Vagina (tissue), 2 donors: ENCODE measurements around the gene ANGPT4. TPM values are rescaled to one million over a fixed set of nuclear protein-coding genes. Genes with fewer than 3 reads are reported as not detected.

Experiments
- DNase-seq, 2 donors: peaks; one replicate each; pipeline ENCODE4 v3.0.0-alpha.2; 2017; ENCODE audit errors: extremely low spot score in 2 of 2
- H3K27ac ChIP-seq: fragments of 200-600 bp; sonication (generic); one replicate; pipeline ENCODE4 v1.5.1; 2019
- H3K27me3 ChIP-seq: fragments of 200-600 bp; sonication (generic); one replicate; pipeline ENCODE4 v1.5.1; 2019
- H3K36me3 ChIP-seq, 2 donors: fragments of 200-600 bp; sonication (generic); one replicate each; pipeline ENCODE4 v1.5.1; 2017 to 2019
- H3K4me1 ChIP-seq: fragments of 200-600 bp; sonication (generic); one replicate; pipeline ENCODE4 v1.5.1; 2019
- H3K4me3 ChIP-seq, 2 donors: fragments of 200-600 bp; sonication (generic); 1 replicate in 1 of 2; 2 replicates in 1 of 2; pipeline ENCODE4 v1.5.1; 2016 to 2019
- H3K9me3 ChIP-seq: fragments of 200-600 bp; sonication (generic); one replicate; pipeline ENCODE4 v1.5.1; 2019
- POLR2A ChIP-seq, 2 donors: fragments of 450-650 bp; IDR thresholded peaks; one replicate each; pipeline ENCODE4 v1.6.1; 2017; ENCODE audit warnings: antibody characterized with exemption in 2 of 2, mild to moderate bottlenecking in 2 of 2, moderate library complexity in 2 of 2
- POLR2AphosphoS5 ChIP-seq, 2 donors: sonication (generic); formaldehyde crosslinking; IDR thresholded peaks; one replicate each; pipeline ENCODE4 v1.9.0; 2017; ENCODE audit warnings: antibody characterized with exemption in 2 of 2, mild to moderate bottlenecking in 2 of 2, low read depth in 1 of 2; ENCODE audit not compliant: insufficient read depth in 1 of 2
- intact Hi-C: fragments of 100-400 bp; cut with DNase I; formaldehyde crosslinking; loops from one replicate; pipeline ENCODE4 v1.15.1; 2023
- total RNA-seq: library from RNA; depleted of rRNA; stranded (reverse); fragments of >200 nt; gene quantifications from one replicate; pipeline ENCODE4 v1.2.3, GENCODE V29; 2016
- TF ChIP-seq, protein P1 (sequence below), 3 experiments: fragments of 450-650 bp in 2 of 3; fragments of 200-600 bp in 1 of 3; sonication (generic) in 1 of 3; IDR thresholded peaks; one replicate each; pipeline ENCODE4 v1.5.1; 2017 to 2019; ENCODE audit warnings: antibody characterized with exemption in 3 of 3, mild to moderate bottlenecking in 2 of 3, moderate library complexity in 2 of 3

ANGPT4 gene, protein sequence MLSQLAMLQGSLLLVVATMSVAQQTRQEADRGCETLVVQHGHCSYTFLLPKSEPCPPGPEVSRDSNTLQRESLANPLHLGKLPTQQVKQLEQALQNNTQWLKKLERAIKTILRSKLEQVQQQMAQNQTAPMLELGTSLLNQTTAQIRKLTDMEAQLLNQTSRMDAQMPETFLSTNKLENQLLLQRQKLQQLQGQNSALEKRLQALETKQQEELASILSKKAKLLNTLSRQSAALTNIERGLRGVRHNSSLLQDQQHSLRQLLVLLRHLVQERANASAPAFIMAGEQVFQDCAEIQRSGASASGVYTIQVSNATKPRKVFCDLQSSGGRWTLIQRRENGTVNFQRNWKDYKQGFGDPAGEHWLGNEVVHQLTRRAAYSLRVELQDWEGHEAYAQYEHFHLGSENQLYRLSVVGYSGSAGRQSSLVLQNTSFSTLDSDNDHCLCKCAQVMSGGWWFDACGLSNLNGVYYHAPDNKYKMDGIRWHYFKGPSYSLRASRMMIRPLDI
- 0.98 TPM for total RNA-seq

DNA sequence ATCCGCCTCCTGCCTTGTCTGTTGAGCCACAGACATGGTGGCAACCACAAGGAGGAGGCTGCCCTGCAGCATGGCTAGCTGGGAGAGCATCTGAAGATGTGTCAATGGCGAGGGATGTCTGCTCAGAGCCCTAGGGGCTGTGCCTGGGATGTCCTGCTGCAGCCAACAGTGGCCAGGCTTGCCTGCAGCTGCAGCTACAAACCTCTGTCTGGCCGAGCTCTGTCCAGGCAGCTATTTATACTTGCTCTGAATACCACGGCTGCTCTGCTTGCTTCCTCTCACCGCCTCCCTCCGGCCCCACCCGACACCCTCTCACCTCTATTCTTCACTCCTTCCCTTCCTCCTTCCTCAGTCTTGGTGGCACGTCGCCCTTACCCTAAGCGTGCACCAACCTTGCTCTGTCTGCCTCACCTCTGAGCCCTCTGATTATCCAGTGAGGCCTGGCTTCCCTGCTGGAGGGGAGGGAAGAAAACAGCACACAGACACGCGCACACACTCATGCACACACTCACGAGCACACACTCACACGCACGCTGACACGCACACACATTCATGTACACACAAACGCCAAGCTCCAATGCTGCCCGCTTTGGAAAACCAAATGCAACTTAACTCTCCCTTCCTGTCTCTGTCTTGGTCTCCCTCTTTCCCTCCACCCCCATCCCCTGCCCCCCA lies at the start of gene ANGPT4:
Gene ANGPT4, minus strand, starts transcription at position 210 of the 675 bp plus-strand sequence. Its CDS starts 120 bp downstream, at position 90.
- no peaks in the 10 kb centered on the region for H3K36me3 ChIP-seq
- peaks cover 3% of the 10 kb centered on the region for H3K4me1 ChIP-seq
- no peak for TF ChIP-seq POLR2A (IDR thresholded peaks at IDR 0.05)
- TF ChIP-seq, protein P1, sequence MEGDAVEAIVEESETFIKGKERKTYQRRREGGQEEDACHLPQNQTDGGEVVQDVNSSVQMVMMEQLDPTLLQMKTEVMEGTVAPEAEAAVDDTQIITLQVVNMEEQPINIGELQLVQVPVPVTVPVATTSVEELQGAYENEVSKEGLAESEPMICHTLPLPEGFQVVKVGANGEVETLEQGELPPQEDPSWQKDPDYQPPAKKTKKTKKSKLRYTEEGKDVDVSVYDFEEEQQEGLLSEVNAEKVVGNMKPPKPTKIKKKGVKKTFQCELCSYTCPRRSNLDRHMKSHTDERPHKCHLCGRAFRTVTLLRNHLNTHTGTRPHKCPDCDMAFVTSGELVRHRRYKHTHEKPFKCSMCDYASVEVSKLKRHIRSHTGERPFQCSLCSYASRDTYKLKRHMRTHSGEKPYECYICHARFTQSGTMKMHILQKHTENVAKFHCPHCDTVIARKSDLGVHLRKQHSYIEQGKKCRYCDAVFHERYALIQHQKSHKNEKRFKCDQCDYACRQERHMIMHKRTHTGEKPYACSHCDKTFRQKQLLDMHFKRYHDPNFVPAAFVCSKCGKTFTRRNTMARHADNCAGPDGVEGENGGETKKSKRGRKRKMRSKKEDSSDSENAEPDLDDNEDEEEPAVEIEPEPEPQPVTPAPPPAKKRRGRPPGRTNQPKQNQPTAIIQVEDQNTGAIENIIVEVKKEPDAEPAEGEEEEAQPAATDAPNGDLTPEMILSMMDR (IDR thresholded peaks at IDR 0.05) = no peak
- TF ChIP-seq POLR2AphosphoS5 (IDR thresholded peaks at IDR 0.05; ENCODE audit: insufficient read depth in 1 of 2, low read depth in 1 of 2) = no peak
- no peak within 1 kb of the TSS for H3K27ac ChIP-seq
- no peaks in the 10 kb centered on the region for H3K9me3 ChIP-seq
- no peak for DNase-seq
- no peaks in the 10 kb centered on the region for H3K27me3 ChIP-seq
- H3K4me3 ChIP-seq = no peak within 1 kb of the TSS
- intact Hi-C loops = no loop called here

DNA sequence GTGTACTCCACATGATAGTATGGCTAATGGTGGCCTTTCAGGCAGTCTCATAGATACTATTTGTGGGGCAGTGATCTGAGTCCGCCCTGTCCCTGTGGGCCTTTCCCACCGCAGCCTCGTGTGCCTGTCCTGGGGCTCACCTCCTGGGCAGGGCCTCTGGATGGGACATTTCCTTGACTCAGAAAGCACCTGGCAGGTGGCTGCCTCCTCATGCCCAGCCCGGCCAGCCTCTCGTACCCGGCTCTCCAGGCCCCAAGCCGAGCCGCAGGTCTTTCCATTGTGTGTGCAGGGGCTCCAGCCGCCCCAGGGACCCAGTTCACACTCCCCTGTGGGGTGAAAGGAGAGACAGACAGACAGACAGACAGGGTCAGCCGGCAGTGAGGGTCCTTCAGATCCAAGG lies 47.7 kb upstream of the ANGPT4 start:
- Histone ChIP-seq H3K4me1 (no peaks in the 10 kb centered on the region), H3K9me3 (no peaks in the 10 kb centered on the region), H3K27me3 (no peaks in the 10 kb centered on the region), H3K27ac (no peak overlapping the region), H3K4me3 (no peak overlapping the region), H3K36me3 (no peaks in the 10 kb centered on the region)
- intact Hi-C loops = no loop called here
- DNase-seq = no peak
- TF ChIP-seq POLR2AphosphoS5 (IDR thresholded peaks at IDR 0.05; ENCODE audit: insufficient read depth in 1 of 2, low read depth in 1 of 2) (no peak), POLR2A (IDR thresholded peaks at IDR 0.05) (no peak)
- TF ChIP-seq, protein P1 (IDR thresholded peaks at IDR 0.05) = no peak

DNA sequence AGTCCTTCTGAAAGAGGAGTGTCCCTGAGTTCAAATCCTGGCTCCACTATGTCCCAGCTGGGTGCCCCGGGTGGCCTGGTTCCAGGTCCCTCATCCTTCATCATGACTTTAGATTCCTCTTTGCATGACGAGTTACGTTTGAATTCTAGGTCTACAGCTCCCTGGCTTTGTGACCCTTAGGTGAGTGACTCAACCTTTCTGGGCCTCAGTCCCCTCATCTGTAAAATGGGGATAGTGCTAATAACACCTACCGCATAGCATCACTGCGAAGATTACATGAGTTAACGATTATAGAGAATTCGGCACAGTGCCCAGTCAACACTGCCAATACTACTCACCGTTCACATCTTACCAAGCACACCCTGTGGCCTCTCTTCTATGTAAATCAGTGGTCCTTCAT lies 46.5 kb upstream of the ANGPT4 start:
- intact Hi-C loops = no loop called here
- TF ChIP-seq POLR2A (IDR thresholded peaks at IDR 0.05) (no peak), POLR2AphosphoS5 (IDR thresholded peaks at IDR 0.05; ENCODE audit: insufficient read depth in 1 of 2, low read depth in 1 of 2) (no peak)
- TF ChIP-seq, protein P1 (IDR thresholded peaks at IDR 0.05) = no peak
- Histone ChIP-seq H3K27me3 (no peaks in the 10 kb centered on the region), H3K27ac (no peak overlapping the region), H3K4me3 (no peak overlapping the region), H3K4me1 (no peaks in the 10 kb centered on the region), H3K36me3 (no peaks in the 10 kb centered on the region), H3K9me3 (no peaks in the 10 kb centered on the region)
- DNase-seq = no peak

DNA sequence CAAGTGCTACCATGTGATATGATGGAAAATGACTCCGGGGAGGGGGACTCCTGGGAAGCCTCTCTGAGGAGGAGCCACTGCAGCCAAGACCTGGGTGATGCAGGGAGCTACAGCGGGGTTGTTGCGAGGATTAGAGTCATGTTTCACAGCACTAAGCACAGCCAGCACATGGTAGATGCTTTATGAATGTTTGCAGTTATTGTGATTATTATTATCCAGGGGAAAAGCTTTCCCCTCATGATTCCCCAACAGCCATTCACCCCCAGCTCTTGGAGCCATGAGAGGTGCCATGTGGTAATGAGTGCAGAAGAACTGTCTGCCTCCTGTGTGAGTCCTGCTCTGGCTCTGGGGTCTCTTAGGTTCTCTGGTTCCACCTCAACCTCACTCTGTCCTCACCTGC lies 46.1 kb upstream of the ANGPT4 start:
- Histone ChIP-seq H3K27me3 (no peaks in the 10 kb centered on the region), H3K4me1 (no peaks in the 10 kb centered on the region), H3K36me3 (no peaks in the 10 kb centered on the region), H3K27ac (no peak overlapping the region), H3K9me3 (no peaks in the 10 kb centered on the region), H3K4me3 (no peak overlapping the region)
- intact Hi-C loops = no loop called here
- no peak for DNase-seq
- TF ChIP-seq, protein P1 (IDR thresholded peaks at IDR 0.05) = no peak
- no peak for TF ChIP-seq POLR2A (IDR thresholded peaks at IDR 0.05)
- no peak for TF ChIP-seq POLR2AphosphoS5 (IDR thresholded peaks at IDR 0.05; ENCODE audit: insufficient read depth in 1 of 2, low read depth in 1 of 2)
